Gastroesophageal sphincter (tissue), 3 donors: ENCODE data around the gene WASHC4.

Experiments used
- CTCF ChIP-seq, 4 experiments: fragments of 200-600 bp in 2 of 4; fragments of 450-650 bp in 2 of 4; sonication (generic) in 1 of 4; IDR thresholded peaks; one replicate each; pipeline ENCODE4 v1.5.1; 2017 to 2019; ENCODE audit warnings: antibody characterized with exemption in 4 of 4, mild to moderate bottlenecking in 2 of 4, moderate library complexity in 2 of 4
- POLR2AphosphoS5 ChIP-seq: sonication (generic); formaldehyde crosslinking; IDR thresholded peaks from one replicate; pipeline ENCODE4 v1.6.1; 2017; ENCODE audit warnings: antibody characterized with exemption

GRCh38 chr12:105204916-105205315, 97.4 kb downstream of the WASHC4 start:
- TF ChIP-seq CTCF (IDR thresholded peaks at IDR 0.05): no peak
- no peak for TF ChIP-seq POLR2AphosphoS5
